NCI-H2081 treated with DMSO at 0.1 percent for 48 hours (cell line): ENCODE data around the gene TNFRSF1B.
"Not testable (repeated sequence)": the region's sequence is repeated elsewhere in the genome, so short reads cannot be mapped to it uniquely, and the experiment has no call there.

Source experiments
- DNase-seq: peaks from one replicate; lab custom pipeline; 2025; lab: John Stamatoyannopoulos, UW

TNFRSF1B gene

GRCh38 chr1:12222700-12223099 is 55.9 kb downstream of the TNFRSF1B start:
- not testable (repeated sequence) for DNase-seq

- DNase-seq, result not testable (repeated sequence)
Measured at GRCh38 chr1:12224092-12224491, 57.3 kb downstream of the TNFRSF1B start.

GRCh38 chr1:12228979-12229378 is 62.2 kb downstream of the TNFRSF1B start:
- no peak for DNase-seq

GRCh38 chr1:12229386-12229834 is 62.6 kb downstream of the TNFRSF1B start:
- DNase-seq, result no peak

- no peak for DNase-seq
Measured at GRCh38 chr1:12229835-12230548, 63.2 kb downstream of the TNFRSF1B start, which contains the start of gene VPS13D. VPS13D (plus strand) TSS chr1:12230030; CDS start chr1:12234267, 4,237 bp downstream.

- DNase-seq, result no peak
Measured at GRCh38 chr1:12230549-12231275, 63.9 kb downstream of the TNFRSF1B start.

- DNase-seq, result no peak
Measured at GRCh38 chr1:12231276-12231595, 64.4 kb downstream of the TNFRSF1B start.

- DNase-seq, result no peak
Measured at GRCh38 chr1:12232221-12232620, 65.4 kb downstream of the TNFRSF1B start.

GRCh38 chr1:12244078-12244477 is 77.3 kb downstream of the TNFRSF1B start:
- no peak for DNase-seq

GRCh38 chr1:12244585-12244984 is 77.8 kb downstream of the TNFRSF1B start:
- DNase-seq, result no peak

- no peak for DNase-seq
Measured at GRCh38 chr1:12245116-12245515, 78.3 kb downstream of the TNFRSF1B start.

GRCh38 chr1:12245733-12246132 is 78.9 kb downstream of the TNFRSF1B start:
- DNase-seq, result no peak

GRCh38 chr1:12246584-12246983 is 79.8 kb downstream of the TNFRSF1B start:
- no peak for DNase-seq

- no peak for DNase-seq
Measured at GRCh38 chr1:12249181-12249580, 82.4 kb downstream of the TNFRSF1B start.

GRCh38 chr1:12249748-12250147 is 83.0 kb downstream of the TNFRSF1B start:
- no peak for DNase-seq

GRCh38 chr1:12251442-12251841 is 84.7 kb downstream of the TNFRSF1B start:
- no peak for DNase-seq

- no peak for DNase-seq
Measured at GRCh38 chr1:12255913-12256312, 89.1 kb downstream of the TNFRSF1B start.

- no peak for DNase-seq
Measured at GRCh38 chr1:12258272-12258671, 91.5 kb downstream of the TNFRSF1B start.
